ENCODE data around the gene SLC46A2. TPM values are rescaled to one million over a fixed set of nuclear protein-coding genes. Genes with fewer than 3 reads are reported as not detected.

SLC46A2 gene
- total and polyA plus RNA-seq, 2 experiments from 2014 or later: 0.11 TPM; not detected in 1

GRCh38 chr9:112880650-112881049, 10.0 kb downstream of the SLC46A2 start (continued):
- TF ChIP-seq ZNF462 (CRISPR knock-in tag; IDR thresholded peaks at IDR 0.05) (no peak), ZNF114 (CRISPR knock-in tag; IDR thresholded peaks at IDR 0.05) (no peak), ETS1 (IDR thresholded peaks at IDR 0.05) (no peak), JUNB (IDR thresholded peaks at IDR 0.05; ENCODE audit: unreplicated experiment) (no peak), EZH2 (IDR thresholded peaks at IDR 0.05; ENCODE audit: low read depth, unreplicated experiment) (no peak), CTCF (conservative IDR thresholded peaks at IDR 0.05; ENCODE audit: low read depth in 2 of 2) (no peak), ZNF331 (CRISPR knock-in tag; IDR thresholded peaks at IDR 0.05; ENCODE audit: low read depth) (no peak), EZH2phosphoT487 (IDR thresholded peaks at IDR 0.05; ENCODE audit: unreplicated experiment) (no peak)
